PFSK-1 (cell line): ENCODE data around the gene EFCC1.

Source experiments
- FOXP2 ChIP-seq: optimal IDR thresholded peaks from 2 replicates; pipeline ENCODE3; 2011; ENCODE audit warnings: borderline replicate concordance, control low read depth, inconsistent platforms; ENCODE audit not compliant: insufficient read depth; ENCODE audit errors: extremely low read length, extremely low read depth
- POLR2AphosphoS5 ChIP-seq: IDR thresholded peaks from 2 replicates; pipeline ENCODE4 v1.6.1; 2012; ENCODE audit warnings: low read depth, mild to moderate bottlenecking, control low read depth, low read length, moderate library complexity
- SIN3A ChIP-seq: IDR thresholded peaks from 2 replicates; pipeline ENCODE4 v1.6.1; 2012; ENCODE audit warnings: mild to moderate bottlenecking, low read length, moderate library complexity, borderline replicate concordance; ENCODE audit not compliant: insufficient read depth
- TAF1 ChIP-seq: IDR thresholded peaks from 2 replicates; pipeline ENCODE4 v1.6.1; 2012; ENCODE audit warnings: low read length, control low read depth, borderline replicate concordance; ENCODE audit not compliant: insufficient read depth
- TF ChIP-seq, protein P1 (sequence below), 2 experiments: IDR thresholded peaks; 2 replicates each; pipeline versions ENCODE4 v1.6.1 to v1.8.0; 2011 to 2012; ENCODE audit warnings: low read depth in 2 of 2, low read length in 2 of 2, control low read depth in 1 of 2, inconsistent platforms in 1 of 2, mild to moderate bottlenecking in 1 of 2, moderate library complexity in 1 of 2; ENCODE audit not compliant: insufficient read depth in 1 of 2

Gene EFCC1

DNA sequence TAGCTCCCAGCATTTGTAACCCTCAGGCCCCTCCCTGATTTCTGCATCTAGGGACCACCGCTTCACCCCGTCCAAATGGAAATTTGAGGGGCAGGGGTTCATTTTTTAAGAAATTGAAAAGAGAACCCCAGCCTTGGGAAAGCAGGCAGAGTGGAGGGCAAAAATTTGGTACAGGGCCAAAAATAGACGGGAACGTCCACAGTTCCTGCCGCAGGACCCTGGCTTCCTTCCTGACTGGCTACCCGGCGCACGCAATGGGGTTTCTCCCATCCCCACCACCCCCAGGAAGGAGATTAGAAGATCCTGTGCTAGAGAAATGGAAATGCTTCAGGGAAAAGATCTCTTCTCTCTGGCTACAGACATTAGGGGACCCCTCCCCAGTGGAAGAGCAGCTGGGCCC, 80.4 kb downstream of the EFCC1 start:
- TF ChIP-seq, protein P1, sequence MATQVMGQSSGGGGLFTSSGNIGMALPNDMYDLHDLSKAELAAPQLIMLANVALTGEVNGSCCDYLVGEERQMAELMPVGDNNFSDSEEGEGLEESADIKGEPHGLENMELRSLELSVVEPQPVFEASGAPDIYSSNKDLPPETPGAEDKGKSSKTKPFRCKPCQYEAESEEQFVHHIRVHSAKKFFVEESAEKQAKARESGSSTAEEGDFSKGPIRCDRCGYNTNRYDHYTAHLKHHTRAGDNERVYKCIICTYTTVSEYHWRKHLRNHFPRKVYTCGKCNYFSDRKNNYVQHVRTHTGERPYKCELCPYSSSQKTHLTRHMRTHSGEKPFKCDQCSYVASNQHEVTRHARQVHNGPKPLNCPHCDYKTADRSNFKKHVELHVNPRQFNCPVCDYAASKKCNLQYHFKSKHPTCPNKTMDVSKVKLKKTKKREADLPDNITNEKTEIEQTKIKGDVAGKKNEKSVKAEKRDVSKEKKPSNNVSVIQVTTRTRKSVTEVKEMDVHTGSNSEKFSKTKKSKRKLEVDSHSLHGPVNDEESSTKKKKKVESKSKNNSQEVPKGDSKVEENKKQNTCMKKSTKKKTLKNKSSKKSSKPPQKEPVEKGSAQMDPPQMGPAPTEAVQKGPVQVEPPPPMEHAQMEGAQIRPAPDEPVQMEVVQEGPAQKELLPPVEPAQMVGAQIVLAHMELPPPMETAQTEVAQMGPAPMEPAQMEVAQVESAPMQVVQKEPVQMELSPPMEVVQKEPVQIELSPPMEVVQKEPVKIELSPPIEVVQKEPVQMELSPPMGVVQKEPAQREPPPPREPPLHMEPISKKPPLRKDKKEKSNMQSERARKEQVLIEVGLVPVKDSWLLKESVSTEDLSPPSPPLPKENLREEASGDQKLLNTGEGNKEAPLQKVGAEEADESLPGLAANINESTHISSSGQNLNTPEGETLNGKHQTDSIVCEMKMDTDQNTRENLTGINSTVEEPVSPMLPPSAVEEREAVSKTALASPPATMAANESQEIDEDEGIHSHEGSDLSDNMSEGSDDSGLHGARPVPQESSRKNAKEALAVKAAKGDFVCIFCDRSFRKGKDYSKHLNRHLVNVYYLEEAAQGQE (IDR thresholded peaks at IDR 0.05; ENCODE audit: insufficient read depth in 1 of 2, low read depth in 2 of 2, low read length in 2 of 2): no peak
- TF ChIP-seq TAF1 (no peak), POLR2AphosphoS5 (no peak), FOXP2 (no peak), SIN3A (no peak)

GRCh38 chr3:129082026-129082425, 80.9 kb downstream of the EFCC1 start:
- TF ChIP-seq, protein P1 (IDR thresholded peaks at IDR 0.05; ENCODE audit: insufficient read depth in 1 of 2, low read depth in 2 of 2, low read length in 2 of 2): no peak
- no peak for TF ChIP-seq SIN3A
- no peak for TF ChIP-seq FOXP2
- TF ChIP-seq POLR2AphosphoS5: no peak
- TF ChIP-seq TAF1: no peak

GRCh38 chr3:129084501-129084900, 83.4 kb downstream of the EFCC1 start:
- TF ChIP-seq POLR2AphosphoS5 (no peak), SIN3A (no peak), FOXP2 (no peak), TAF1 (no peak)
- TF ChIP-seq, protein P1 (IDR thresholded peaks at IDR 0.05; ENCODE audit: insufficient read depth in 1 of 2, low read depth in 2 of 2, low read length in 2 of 2): no peak

- TF ChIP-seq POLR2AphosphoS5: no peak
- TF ChIP-seq TAF1: no peak
- TF ChIP-seq SIN3A: no peak
- TF ChIP-seq FOXP2: no peak
- TF ChIP-seq, protein P1 (IDR thresholded peaks at IDR 0.05; ENCODE audit: insufficient read depth in 1 of 2, low read depth in 2 of 2, low read length in 2 of 2): no peak
Observed at GRCh38 chr3:129085165-129085715, 84.1 kb downstream of the EFCC1 start.
